Neural cell (in vitro differentiated cells): ENCODE data around the gene RIN3.

ENCODE experiments used
- CTCF ChIP-seq: fragments of 450-650 bp; IDR thresholded peaks from 2 replicates; pipeline ENCODE4 v1.5.1; 2014; ENCODE audit warnings: antibody characterized with exemption, mild to moderate bottlenecking, moderate library complexity; ENCODE audit not compliant: poor library complexity, severe bottlenecking
- EP300 ChIP-seq: fragments of 450-650 bp; conservative IDR thresholded peaks from 2 replicates; pipeline ENCODE4 v1.6.1; 2014; ENCODE audit warnings: antibody characterized with exemption, mild to moderate bottlenecking, moderate library complexity; ENCODE audit not compliant: poor library complexity, severe bottlenecking
- MXI1 ChIP-seq: fragments of 450-650 bp; conservative IDR thresholded peaks from 2 replicates; pipeline ENCODE4 v1.6.1; 2014; ENCODE audit warnings: antibody characterized with exemption, mild to moderate bottlenecking; ENCODE audit not compliant: poor library complexity, severe bottlenecking
- POLR2AphosphoS5 ChIP-seq: IDR thresholded peaks from 2 replicates; pipeline ENCODE4 v1.6.1; 2012
- RAD21 ChIP-seq: fragments of 450-650 bp; conservative IDR thresholded peaks from 2 replicates; pipeline ENCODE4 v1.6.1; 2014; ENCODE audit warnings: antibody characterized with exemption, mild to moderate bottlenecking, moderate library complexity
- TF ChIP-seq, protein P1 (sequence below): IDR thresholded peaks from 2 replicates; pipeline ENCODE4 v1.6.1; 2012; ENCODE audit warnings: borderline replicate concordance

GRCh38 chr14:92496191-92496857, 17.3 kb upstream of the RIN3 start:
- no peak for TF ChIP-seq CTCF
- no peak for TF ChIP-seq MXI1
- no peak for TF ChIP-seq POLR2AphosphoS5
- TF ChIP-seq, protein P1, sequence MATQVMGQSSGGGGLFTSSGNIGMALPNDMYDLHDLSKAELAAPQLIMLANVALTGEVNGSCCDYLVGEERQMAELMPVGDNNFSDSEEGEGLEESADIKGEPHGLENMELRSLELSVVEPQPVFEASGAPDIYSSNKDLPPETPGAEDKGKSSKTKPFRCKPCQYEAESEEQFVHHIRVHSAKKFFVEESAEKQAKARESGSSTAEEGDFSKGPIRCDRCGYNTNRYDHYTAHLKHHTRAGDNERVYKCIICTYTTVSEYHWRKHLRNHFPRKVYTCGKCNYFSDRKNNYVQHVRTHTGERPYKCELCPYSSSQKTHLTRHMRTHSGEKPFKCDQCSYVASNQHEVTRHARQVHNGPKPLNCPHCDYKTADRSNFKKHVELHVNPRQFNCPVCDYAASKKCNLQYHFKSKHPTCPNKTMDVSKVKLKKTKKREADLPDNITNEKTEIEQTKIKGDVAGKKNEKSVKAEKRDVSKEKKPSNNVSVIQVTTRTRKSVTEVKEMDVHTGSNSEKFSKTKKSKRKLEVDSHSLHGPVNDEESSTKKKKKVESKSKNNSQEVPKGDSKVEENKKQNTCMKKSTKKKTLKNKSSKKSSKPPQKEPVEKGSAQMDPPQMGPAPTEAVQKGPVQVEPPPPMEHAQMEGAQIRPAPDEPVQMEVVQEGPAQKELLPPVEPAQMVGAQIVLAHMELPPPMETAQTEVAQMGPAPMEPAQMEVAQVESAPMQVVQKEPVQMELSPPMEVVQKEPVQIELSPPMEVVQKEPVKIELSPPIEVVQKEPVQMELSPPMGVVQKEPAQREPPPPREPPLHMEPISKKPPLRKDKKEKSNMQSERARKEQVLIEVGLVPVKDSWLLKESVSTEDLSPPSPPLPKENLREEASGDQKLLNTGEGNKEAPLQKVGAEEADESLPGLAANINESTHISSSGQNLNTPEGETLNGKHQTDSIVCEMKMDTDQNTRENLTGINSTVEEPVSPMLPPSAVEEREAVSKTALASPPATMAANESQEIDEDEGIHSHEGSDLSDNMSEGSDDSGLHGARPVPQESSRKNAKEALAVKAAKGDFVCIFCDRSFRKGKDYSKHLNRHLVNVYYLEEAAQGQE: no peak
- TF ChIP-seq EP300: no peak
- TF ChIP-seq RAD21: no peak
